VCaP (cell line): ENCODE results near the gene MTHFD2.

Source experiments
- H3K27ac ChIP-seq: fragments of 450-650 bp; 2 replicates; pipeline ENCODE4 v1.5.1; 2017
- TF ChIP-seq, protein P1 (sequence below): fragments of 450-650 bp; conservative IDR thresholded peaks from 2 replicates; pipeline ENCODE4 v1.5.1; 2017; ENCODE audit warnings: mild to moderate bottlenecking, moderate library complexity

Gene MTHFD2

GRCh38 chr2:74255660-74256213 lies 57.3 kb downstream of the MTHFD2 start:
- TF ChIP-seq, protein P1, sequence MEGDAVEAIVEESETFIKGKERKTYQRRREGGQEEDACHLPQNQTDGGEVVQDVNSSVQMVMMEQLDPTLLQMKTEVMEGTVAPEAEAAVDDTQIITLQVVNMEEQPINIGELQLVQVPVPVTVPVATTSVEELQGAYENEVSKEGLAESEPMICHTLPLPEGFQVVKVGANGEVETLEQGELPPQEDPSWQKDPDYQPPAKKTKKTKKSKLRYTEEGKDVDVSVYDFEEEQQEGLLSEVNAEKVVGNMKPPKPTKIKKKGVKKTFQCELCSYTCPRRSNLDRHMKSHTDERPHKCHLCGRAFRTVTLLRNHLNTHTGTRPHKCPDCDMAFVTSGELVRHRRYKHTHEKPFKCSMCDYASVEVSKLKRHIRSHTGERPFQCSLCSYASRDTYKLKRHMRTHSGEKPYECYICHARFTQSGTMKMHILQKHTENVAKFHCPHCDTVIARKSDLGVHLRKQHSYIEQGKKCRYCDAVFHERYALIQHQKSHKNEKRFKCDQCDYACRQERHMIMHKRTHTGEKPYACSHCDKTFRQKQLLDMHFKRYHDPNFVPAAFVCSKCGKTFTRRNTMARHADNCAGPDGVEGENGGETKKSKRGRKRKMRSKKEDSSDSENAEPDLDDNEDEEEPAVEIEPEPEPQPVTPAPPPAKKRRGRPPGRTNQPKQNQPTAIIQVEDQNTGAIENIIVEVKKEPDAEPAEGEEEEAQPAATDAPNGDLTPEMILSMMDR, result no peak
- no peak overlapping the region for H3K27ac ChIP-seq

DNA sequence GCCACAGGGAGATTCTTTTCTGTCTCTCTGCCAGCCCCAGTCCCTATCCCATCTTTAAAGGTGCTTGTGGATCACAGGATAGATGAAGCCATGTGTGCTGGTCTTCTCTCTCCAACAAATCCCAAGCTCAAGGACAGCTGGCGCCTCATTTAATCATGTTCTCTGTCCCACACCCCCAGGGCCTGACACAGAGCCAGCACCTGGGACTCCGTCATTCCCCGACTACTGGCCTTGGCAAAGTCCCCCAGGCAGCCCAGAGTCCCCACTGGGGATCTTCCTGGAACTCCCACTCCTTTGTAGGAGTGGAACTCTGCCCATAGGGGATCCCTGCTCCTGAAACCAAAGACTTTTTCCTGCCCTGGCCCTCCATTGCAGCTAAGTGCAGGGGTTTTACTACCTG lies 60.8 kb downstream of the MTHFD2 start:
- H3K27ac ChIP-seq, result no peak overlapping the region
- TF ChIP-seq, protein P1, result no peak

- TF ChIP-seq, protein P1, result no peak
- H3K27ac ChIP-seq, result no peak overlapping the region
Observed at GRCh38 chr2:74259733-74260132, 61.3 kb downstream of the MTHFD2 start.

- no peak overlapping the region for H3K27ac ChIP-seq
- TF ChIP-seq, protein P1, result no peak
Observed at GRCh38 chr2:74260495-74260894, 62.1 kb downstream of the MTHFD2 start.

GRCh38 chr2:74261204-74261864 lies 62.9 kb downstream of the MTHFD2 start:
- TF ChIP-seq, protein P1, result peak; percentile 35

DNA sequence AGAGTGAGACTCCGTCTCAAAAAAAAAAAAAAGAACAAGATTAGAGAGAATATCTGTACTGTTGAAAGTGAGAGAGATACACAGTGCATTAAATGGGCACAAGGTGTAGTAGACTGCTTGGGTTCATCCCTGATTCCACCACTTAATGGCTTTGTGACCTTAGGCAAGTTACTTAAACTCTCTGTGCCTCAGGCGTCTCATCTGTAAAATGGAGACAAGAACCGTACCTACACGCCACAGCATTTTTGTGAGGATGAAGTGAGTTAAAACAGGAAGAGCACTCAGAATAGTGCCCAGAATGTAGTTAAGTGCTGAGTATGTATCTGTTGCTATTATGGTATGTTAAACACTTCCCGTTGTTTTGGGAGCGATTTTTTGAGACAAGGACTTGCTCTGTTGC lies 64.3 kb downstream of the MTHFD2 start:
- TF ChIP-seq, protein P1, result no peak
- H3K27ac ChIP-seq, result no peak overlapping the region

More at GRCh38 chr2:74261204-74261864, 62.9 kb downstream of the MTHFD2 start:
- no peak overlapping the region for H3K27ac ChIP-seq

- TF ChIP-seq, protein P1, result no peak
- H3K27ac ChIP-seq, result no peak overlapping the region
Observed at GRCh38 chr2:74264281-74264680, 65.9 kb downstream of the MTHFD2 start.
